ENCODE data around the gene RDH16.

- TF ChIP-seq CTCF (IDR thresholded peaks at IDR 0.05; ENCODE audit: low read depth, low read length, poor library complexity, severe bottlenecking) (no peak), EZH2phosphoT487 (IDR thresholded peaks at IDR 0.05; ENCODE audit: borderline replicate concordance, low read length) (no peak)
Measured at GRCh38 chr12:56930241-56930640, 27.2 kb downstream of the RDH16 start.
